Measurements from ENCODE around the gene CD22.

CD22 gene

DNA sequence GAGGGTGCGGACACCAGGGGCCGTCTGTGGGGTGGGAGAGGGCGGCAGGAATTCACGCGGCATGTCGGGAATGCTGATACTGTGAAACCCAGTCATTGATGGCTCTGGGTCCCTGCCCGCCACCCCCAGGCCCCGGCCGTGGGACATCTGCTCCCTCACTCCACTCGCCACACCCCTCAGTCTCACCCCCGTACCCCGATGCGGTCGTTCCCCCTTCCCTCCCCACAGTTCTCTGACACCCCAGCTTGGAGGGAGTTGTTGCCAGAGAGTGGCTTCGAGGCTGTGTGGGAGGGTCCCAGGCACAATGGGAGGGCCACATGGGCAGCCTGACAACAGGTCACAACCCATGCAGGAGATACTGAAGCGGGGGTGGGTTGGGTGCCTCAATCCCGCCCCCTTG, 35.2 kb upstream of the CD22 start:
- no peaks in the 10 kb centered on the region for H3K9me3 ChIP-seq (ENCODE audit: low read depth, low read length)
- no peak overlapping the region for H3K9ac ChIP-seq (ENCODE audit: insufficient read length)
- H3K4me3 ChIP-seq: no peak overlapping the region
- no peak for DNase-seq (ENCODE audit: low read depth, low spot score)
- no peak overlapping the region for H3K27ac ChIP-seq
- H3K36me3 ChIP-seq (ENCODE audit: insufficient read depth, low read length): no peaks in the 10 kb centered on the region
- TF ChIP-seq FOXP2 (optimal IDR thresholded peaks at IDR 0.05; ENCODE audit: control extremely low read depth, extremely low read length, insufficient read depth): no peak
- TF ChIP-seq POLR2AphosphoS5 (IDR thresholded peaks at IDR 0.05; ENCODE audit: borderline replicate concordance, low read depth, low read length): no peak
- no peak for TF ChIP-seq EZH2 (IDR thresholded peaks at IDR 0.05)

GRCh38 chr19:35294328-35294727, 34.7 kb upstream of the CD22 start:
- Histone ChIP-seq H3K27ac (no peak overlapping the region), H3K4me3 (no peak overlapping the region), H3K9me3 (ENCODE audit: low read depth, low read length) (no peaks in the 10 kb centered on the region), H3K9ac (ENCODE audit: insufficient read length) (no peak overlapping the region), H3K36me3 (ENCODE audit: insufficient read depth, low read length) (no peaks in the 10 kb centered on the region)
- TF ChIP-seq FOXP2 (optimal IDR thresholded peaks at IDR 0.05; ENCODE audit: control extremely low read depth, extremely low read length, insufficient read depth) (no peak), POLR2AphosphoS5 (IDR thresholded peaks at IDR 0.05; ENCODE audit: borderline replicate concordance, low read depth, low read length) (no peak), EZH2 (IDR thresholded peaks at IDR 0.05) (no peak)
- no peak for DNase-seq (ENCODE audit: low read depth, low spot score)

GRCh38 chr19:35294859-35295791, 33.9 kb upstream of the CD22 start:
- TF ChIP-seq FOXP2 (optimal IDR thresholded peaks at IDR 0.05; ENCODE audit: control extremely low read depth, extremely low read length, insufficient read depth): no peak
- no peak for TF ChIP-seq POLR2AphosphoS5 (IDR thresholded peaks at IDR 0.05; ENCODE audit: borderline replicate concordance, low read depth, low read length)
- no peak for TF ChIP-seq EZH2 (IDR thresholded peaks at IDR 0.05)
- Histone ChIP-seq H3K9ac (ENCODE audit: insufficient read length) (no peak overlapping the region), H3K36me3 (ENCODE audit: insufficient read depth, low read length) (no peaks in the 10 kb centered on the region), H3K9me3 (ENCODE audit: low read depth, low read length) (no peaks in the 10 kb centered on the region), H3K4me3 (no peak overlapping the region), H3K27ac (no peak overlapping the region)
- DNase-seq (ENCODE audit: low read depth, low spot score): no peak

- H3K36me3 ChIP-seq (ENCODE audit: insufficient read depth, low read length): no peaks in the 10 kb centered on the region
- TF ChIP-seq POLR2AphosphoS5 (IDR thresholded peaks at IDR 0.05; ENCODE audit: borderline replicate concordance, low read depth, low read length) (no peak), EZH2 (IDR thresholded peaks at IDR 0.05) (no peak), FOXP2 (optimal IDR thresholded peaks at IDR 0.05; ENCODE audit: control extremely low read depth, extremely low read length, insufficient read depth) (no peak)
- H3K9ac ChIP-seq (ENCODE audit: insufficient read length): no peak overlapping the region
- H3K9me3 ChIP-seq (ENCODE audit: low read depth, low read length): no peaks in the 10 kb centered on the region
- H3K27ac ChIP-seq: no peak overlapping the region
- DNase-seq (ENCODE audit: low read depth, low spot score): no peak
- no peak overlapping the region for H3K4me3 ChIP-seq
These were observed 33.1 kb upstream of the CD22 start for GRCh38 chr19:35295792-35296462.

DNA sequence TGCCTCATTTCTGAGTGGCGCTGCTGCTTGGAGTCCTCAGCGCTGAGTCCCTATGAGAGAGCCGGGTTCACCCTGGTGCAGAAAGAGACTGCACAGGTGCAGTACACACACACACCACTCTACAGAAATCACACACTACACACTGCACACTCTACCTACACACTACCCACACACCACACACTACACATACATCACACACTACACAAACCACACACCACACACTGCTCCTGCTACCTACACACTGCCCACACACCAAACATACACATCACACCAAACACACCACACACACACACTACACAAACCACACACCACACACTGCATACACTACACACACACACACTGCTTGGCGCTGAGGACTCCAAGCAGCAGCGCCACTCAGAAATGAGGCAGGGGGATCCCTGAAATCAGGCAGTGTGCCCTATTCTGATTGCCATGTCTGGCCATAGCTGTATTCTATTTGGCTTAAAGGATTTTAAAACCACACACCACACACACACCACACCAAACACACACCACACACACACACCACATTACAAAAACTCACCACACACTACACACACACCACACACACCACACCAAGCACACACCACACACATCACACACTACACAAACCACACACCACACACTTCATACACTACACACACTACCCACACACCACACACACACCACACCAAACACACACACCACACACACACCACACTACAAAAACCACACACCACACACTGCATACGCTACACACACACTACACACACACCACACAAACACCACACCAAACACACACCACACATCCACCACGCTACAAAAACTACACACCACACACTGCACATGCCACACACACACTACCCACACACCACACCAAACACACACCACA, 32.1 kb upstream of the CD22 start:
- Histone ChIP-seq H3K36me3 (ENCODE audit: insufficient read depth, low read length) (no peaks in the 10 kb centered on the region), H3K9ac (ENCODE audit: insufficient read length) (no peak overlapping the region), H3K4me3 (no peak overlapping the region), H3K9me3 (ENCODE audit: low read depth, low read length) (no peaks in the 10 kb centered on the region), H3K27ac (no peak overlapping the region)
- DNase-seq (ENCODE audit: low read depth, low spot score): no peak
- no peak for TF ChIP-seq POLR2AphosphoS5 (IDR thresholded peaks at IDR 0.05; ENCODE audit: borderline replicate concordance, low read depth, low read length)
- TF ChIP-seq EZH2 (IDR thresholded peaks at IDR 0.05): no peak
- no peak for TF ChIP-seq FOXP2 (optimal IDR thresholded peaks at IDR 0.05; ENCODE audit: control extremely low read depth, extremely low read length, insufficient read depth)

GRCh38 chr19:35297515-35297848, 31.5 kb upstream of the CD22 start:
- Histone ChIP-seq H3K9me3 (ENCODE audit: low read depth, low read length) (no peaks in the 10 kb centered on the region), H3K27ac (no peak overlapping the region), H3K4me3 (no peak overlapping the region), H3K36me3 (ENCODE audit: insufficient read depth, low read length) (no peaks in the 10 kb centered on the region), H3K9ac (ENCODE audit: insufficient read length) (no peak overlapping the region)
- no peak for DNase-seq (ENCODE audit: low read depth, low spot score)
- TF ChIP-seq FOXP2 (optimal IDR thresholded peaks at IDR 0.05; ENCODE audit: control extremely low read depth, extremely low read length, insufficient read depth) (no peak), POLR2AphosphoS5 (IDR thresholded peaks at IDR 0.05; ENCODE audit: borderline replicate concordance, low read depth, low read length) (no peak), EZH2 (IDR thresholded peaks at IDR 0.05) (no peak)

DNA sequence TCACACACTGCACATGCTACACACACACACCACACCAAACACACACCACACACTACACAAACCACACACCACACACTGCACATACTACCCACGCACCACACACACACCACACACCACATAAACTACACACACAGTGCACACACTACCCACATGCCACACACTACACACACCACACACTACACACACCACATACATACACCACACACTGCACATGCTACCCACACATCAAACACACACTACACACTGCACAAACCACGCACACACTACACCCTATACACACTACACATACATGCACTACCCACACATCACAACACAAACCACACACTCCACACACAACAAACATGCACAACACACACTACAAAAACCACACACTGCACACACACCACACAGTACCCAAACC, 31.1 kb upstream of the CD22 start:
- TF ChIP-seq FOXP2 (optimal IDR thresholded peaks at IDR 0.05; ENCODE audit: control extremely low read depth, extremely low read length, insufficient read depth) (no peak), EZH2 (IDR thresholded peaks at IDR 0.05) (no peak), POLR2AphosphoS5 (IDR thresholded peaks at IDR 0.05; ENCODE audit: borderline replicate concordance, low read depth, low read length) (no peak)
- H3K4me3 ChIP-seq: no peak overlapping the region
- no peaks in the 10 kb centered on the region for H3K36me3 ChIP-seq (ENCODE audit: insufficient read depth, low read length)
- no peak for DNase-seq (ENCODE audit: low read depth, low spot score)
- no peak overlapping the region for H3K9ac ChIP-seq (ENCODE audit: insufficient read length)
- H3K9me3 ChIP-seq (ENCODE audit: low read depth, low read length): no peaks in the 10 kb centered on the region
- no peak overlapping the region for H3K27ac ChIP-seq

- Histone ChIP-seq H3K4me3 (no peak overlapping the region), H3K27ac (no peak overlapping the region)
- no peak for DNase-seq (ENCODE audit: low read depth, low spot score)
These were observed 30.4 kb upstream of the CD22 start for GRCh38 chr19:35298561-35298972.

More at GRCh38 chr19:35298561-35298972, 30.4 kb upstream of the CD22 start:
- no peaks in the 10 kb centered on the region for H3K36me3 ChIP-seq (ENCODE audit: insufficient read depth, low read length)
- H3K9me3 ChIP-seq (ENCODE audit: low read depth, low read length): no peaks in the 10 kb centered on the region
- no peak for TF ChIP-seq EZH2 (IDR thresholded peaks at IDR 0.05)
- no peak for TF ChIP-seq FOXP2 (optimal IDR thresholded peaks at IDR 0.05; ENCODE audit: control extremely low read depth, extremely low read length, insufficient read depth)
- TF ChIP-seq POLR2AphosphoS5 (IDR thresholded peaks at IDR 0.05; ENCODE audit: borderline replicate concordance, low read depth, low read length): no peak
- H3K9ac ChIP-seq (ENCODE audit: insufficient read length): no peak overlapping the region

Data from SK-N-MC (cell line).